Kidney (tissue), 14 donors: ENCODE measurements around the gene GNS. TPM values are rescaled to one million over a fixed set of nuclear protein-coding genes. Genes with fewer than 3 reads are reported as not detected.

ENCODE experiments used
- DNase-seq, 5 donors: peaks; one replicate each; pipeline ENCODE4 v3.0.0-alpha.2; 2013 to 2020
- FAIRE-seq: peaks from 2 replicates; lab custom pipeline; 2012; peaks lifted over from hg19 to GRCh38; lab: Jason Lieb, UNC
- H3K27ac ChIP-seq, 2 donors: one replicate each; pipeline ENCODE4 v1.7.0; 2013; ENCODE audit warnings: low read depth in 2 of 2, low read length in 2 of 2, inconsistent platforms in 1 of 2
- H3K27me3 ChIP-seq: one replicate; pipeline ENCODE4 v1.7.1; 2013; ENCODE audit warnings: low read length, inconsistent platforms; ENCODE audit not compliant: control insufficient read depth, insufficient read depth
- H3K36me3 ChIP-seq, 3 donors: one replicate each; pipeline versions ENCODE4 v1.7.0 to v1.7.1; 2013; ENCODE audit warnings: low read length in 3 of 3, control low read depth in 1 of 3, inconsistent platforms in 1 of 3; ENCODE audit not compliant: insufficient read depth in 3 of 3, control insufficient read depth in 2 of 3
- H3K4me1 ChIP-seq, 3 donors: one replicate each; pipeline versions ENCODE4 v1.7.0 to v1.7.1; 2013; ENCODE audit warnings: low read length in 3 of 3, inconsistent platforms in 1 of 3, low read depth in 1 of 3; ENCODE audit not compliant: control insufficient read depth in 2 of 3, insufficient read depth in 2 of 3
- H3K4me3 ChIP-seq, 3 donors: one replicate each; pipeline versions ENCODE4 v1.7.0 to v1.8.1; 2013; ENCODE audit warnings: low read length in 3 of 3, control low read depth in 1 of 3, inconsistent platforms in 1 of 3
- H3K9ac ChIP-seq, 3 donors: one replicate each; pipeline versions ENCODE4 v1.7.0 to v1.7.1; 2013; ENCODE audit warnings: low read length in 3 of 3, control low read depth in 1 of 3, inconsistent platforms in 1 of 3
- H3K9me3 ChIP-seq, 3 donors: one replicate each; pipeline versions ENCODE4 v1.7.0 to v1.7.1; 2013; ENCODE audit warnings: low read length in 3 of 3, control low read depth in 1 of 3, inconsistent platforms in 1 of 3; ENCODE audit not compliant: control insufficient read depth in 2 of 3, insufficient read depth in 1 of 3
- intact Hi-C: fragments of 100-400 bp; cut with DNase I; formaldehyde crosslinking; loops from one replicate; pipeline ENCODE4 v1.11.1; 2022
- polyA plus RNA-seq: library from polyadenylated mRNA; stranded (reverse); fragments of 350-450 nt; fragmentation: Illumina TruSeq; extraction: RNeasy Lipid Tissue Mini Kit (QIAGEN cat#74804); gene quantifications from one replicate; pipeline ENCODE4 v1.2.3, GENCODE V29; 2014; ENCODE audit warnings: low read depth, low replicate concordance; ENCODE audit not compliant: insufficient read depth
- total RNA-seq: library from RNA; stranded (reverse); fragmentation: NEBNext Ultra II Directional; extraction: Animal tissue kit (Norgen Biotek cat#: 25700); gene quantifications from one replicate; pipeline ENCODE4 v1.2.1, GENCODE V29; 2021
- TF ChIP-seq, protein P1 (sequence below): IDR thresholded peaks from 3 replicates; pipeline ENCODE4 v1.5.1; 2012; ENCODE audit warnings: mild to moderate bottlenecking, moderate library complexity, borderline replicate concordance; ENCODE audit not compliant: insufficient read depth; ENCODE audit errors: extremely low read depth
- donor health status: control.
- donor health status: control.
- donor health status: control.
- donor health status: control.
- donor health status: control.
- donor health status: DM: yes; HTN: yes; CAD: no.
- donor health status: Normal renal cell carcinoma (clear cell type).

The GNS gene
- total and polyA plus RNA-seq, 2 donors from 2014 or later: 108 to 215 TPM

DNA sequence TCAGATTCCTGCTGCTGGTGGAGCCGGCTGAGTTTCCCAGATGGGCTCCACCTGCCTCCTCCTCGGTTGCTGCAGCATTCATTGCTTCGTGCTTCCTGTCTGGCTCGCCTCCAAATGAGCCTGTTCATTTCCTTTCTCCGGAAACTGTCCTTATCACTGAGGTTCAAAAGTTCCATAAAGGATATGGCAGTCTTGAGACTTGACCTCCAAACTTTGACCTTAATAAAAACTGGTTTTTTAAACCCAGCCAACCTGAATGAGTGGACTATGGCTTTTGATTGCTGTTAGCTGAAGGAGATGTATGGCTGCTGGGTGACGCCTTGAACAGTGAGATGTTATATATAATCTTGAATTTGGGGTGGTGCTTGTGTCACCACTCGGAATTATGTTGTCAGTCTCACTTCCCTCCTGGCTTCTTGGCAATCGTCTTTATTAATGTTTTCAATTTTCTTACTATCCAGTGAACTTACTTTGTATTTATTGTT is 86.2 kb downstream of the GNS start:
- H3K4me1 ChIP-seq: peaks cover 10 to 21% (median 11%) of the 10 kb centered on the region in 3 donors
- H3K27ac ChIP-seq: no peak overlapping the region
- H3K4me3 ChIP-seq: peak overlapping the region in 1 of 3 donors; percentile 3
- no peak overlapping the region for H3K9ac ChIP-seq
- intact Hi-C loops: no loop called here
- H3K9me3 ChIP-seq: no peaks in the 10 kb centered on the region
- H3K36me3 ChIP-seq: no peaks in the 10 kb centered on the region
- DNase-seq (peak in 4 of 5 donors; percentile 44 to 85 (median 72)), FAIRE-seq (no peak)
- TF ChIP-seq, protein P1, sequence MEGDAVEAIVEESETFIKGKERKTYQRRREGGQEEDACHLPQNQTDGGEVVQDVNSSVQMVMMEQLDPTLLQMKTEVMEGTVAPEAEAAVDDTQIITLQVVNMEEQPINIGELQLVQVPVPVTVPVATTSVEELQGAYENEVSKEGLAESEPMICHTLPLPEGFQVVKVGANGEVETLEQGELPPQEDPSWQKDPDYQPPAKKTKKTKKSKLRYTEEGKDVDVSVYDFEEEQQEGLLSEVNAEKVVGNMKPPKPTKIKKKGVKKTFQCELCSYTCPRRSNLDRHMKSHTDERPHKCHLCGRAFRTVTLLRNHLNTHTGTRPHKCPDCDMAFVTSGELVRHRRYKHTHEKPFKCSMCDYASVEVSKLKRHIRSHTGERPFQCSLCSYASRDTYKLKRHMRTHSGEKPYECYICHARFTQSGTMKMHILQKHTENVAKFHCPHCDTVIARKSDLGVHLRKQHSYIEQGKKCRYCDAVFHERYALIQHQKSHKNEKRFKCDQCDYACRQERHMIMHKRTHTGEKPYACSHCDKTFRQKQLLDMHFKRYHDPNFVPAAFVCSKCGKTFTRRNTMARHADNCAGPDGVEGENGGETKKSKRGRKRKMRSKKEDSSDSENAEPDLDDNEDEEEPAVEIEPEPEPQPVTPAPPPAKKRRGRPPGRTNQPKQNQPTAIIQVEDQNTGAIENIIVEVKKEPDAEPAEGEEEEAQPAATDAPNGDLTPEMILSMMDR: no peak
- no peaks in the 10 kb centered on the region for H3K27me3 ChIP-seq

DNA sequence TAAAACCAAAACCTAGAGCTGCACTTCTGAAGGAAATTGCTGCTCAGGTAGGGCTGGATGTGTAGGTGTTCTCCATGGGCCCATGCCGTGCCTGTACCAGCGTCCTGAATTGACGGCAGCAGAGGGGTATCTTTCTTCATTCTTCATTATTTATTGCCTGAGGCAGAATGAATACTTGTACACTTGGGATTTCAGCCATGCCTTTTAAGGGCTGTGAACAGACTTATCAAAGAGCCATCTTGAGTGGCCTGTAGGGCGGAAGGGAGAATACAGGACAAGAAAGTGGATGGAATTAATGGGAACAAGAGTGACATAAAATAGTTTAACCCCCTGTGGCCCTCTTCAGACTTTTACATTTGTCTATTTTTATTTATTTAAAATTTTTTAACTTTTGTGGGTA is 87.5 kb downstream of the GNS start:
- intact Hi-C loops: no loop called here
- Histone ChIP-seq H3K27ac (no peak overlapping the region), H3K27me3 (no peaks in the 10 kb centered on the region), H3K36me3 (no peaks in the 10 kb centered on the region), H3K9me3 (no peaks in the 10 kb centered on the region), H3K9ac (no peak overlapping the region), H3K4me1 (peaks cover 10 to 21% (median 11%) of the 10 kb centered on the region in 3 donors), H3K4me3 (no peak overlapping the region)
- FAIRE-seq (no peak), DNase-seq (no peak)
- TF ChIP-seq, protein P1: no peak

GRCh38 chr12:64670919-64671639 is 88.1 kb downstream of the GNS start:
- Histone ChIP-seq H3K9me3 (no peaks in the 10 kb centered on the region), H3K4me1 (peaks cover 10 to 21% (median 14%) of the 10 kb centered on the region in 3 donors), H3K4me3 (no peak overlapping the region), H3K27me3 (no peaks in the 10 kb centered on the region), H3K9ac (no peak overlapping the region), H3K27ac (no peak overlapping the region), H3K36me3 (no peaks in the 10 kb centered on the region)
- FAIRE-seq (no peak), DNase-seq (no peak)
- intact Hi-C loops: no loop called here
- TF ChIP-seq, protein P1: no peak
